H9 (cell line): ENCODE data around the gene ADAM17. TPM values are rescaled to one million over a fixed set of nuclear protein-coding genes. Genes with fewer than 3 reads are reported as not detected.

ENCODE experiments used
- DNase-seq: peaks from one replicate; pipeline ENCODE4 v3.0.0-alpha.2; 2017
- H2AFZ ChIP-seq: one replicate; pipeline ENCODE4 v1.6.1; 2013; ENCODE audit warnings: mild to moderate bottlenecking, low read length, control low read depth, moderate library complexity
- H2AK5ac ChIP-seq: 2 replicates; pipeline ENCODE4 v1.6.1; 2013; ENCODE audit warnings: low read length, control low read depth, mixed read lengths; ENCODE audit not compliant: insufficient read length
- H2BK120ac ChIP-seq: one replicate; pipeline ENCODE4 v1.6.1; 2013; ENCODE audit warnings: low read depth, mild to moderate bottlenecking, low read length, control low read depth, inconsistent platforms; ENCODE audit not compliant: poor library complexity, severe bottlenecking
- H2BK12ac ChIP-seq: 2 replicates; pipeline ENCODE4 v1.6.1; 2013; ENCODE audit warnings: low read length, control low read depth, mixed read lengths, low read depth; ENCODE audit not compliant: insufficient read length
- H2BK15ac ChIP-seq: 2 replicates; pipeline ENCODE4 v1.6.1; 2013; ENCODE audit warnings: low read depth, low read length, control low read depth
- H2BK20ac ChIP-seq: one replicate; pipeline ENCODE4 v1.6.1; 2013; ENCODE audit warnings: low read depth, mild to moderate bottlenecking, low read length, control low read depth, inconsistent platforms; ENCODE audit not compliant: poor library complexity, severe bottlenecking
- H2BK5ac ChIP-seq: 2 replicates; pipeline ENCODE4 v1.6.1; 2013; ENCODE audit warnings: low read length, control low read depth, mixed read lengths; ENCODE audit not compliant: insufficient read length
- H3K14ac ChIP-seq: 2 replicates; pipeline ENCODE4 v1.6.1; 2013; ENCODE audit warnings: low read length, control low read depth; ENCODE audit not compliant: insufficient read depth
- H3K18ac ChIP-seq: 2 replicates; pipeline ENCODE4 v1.6.1; 2013; ENCODE audit warnings: low read depth, mild to moderate bottlenecking, mixed read lengths, low read length, control low read depth; ENCODE audit not compliant: insufficient read length
- H3K23ac ChIP-seq: 2 replicates; pipeline ENCODE4 v1.6.1; 2013; ENCODE audit warnings: low read length, control low read depth, mixed read lengths, low read depth; ENCODE audit not compliant: insufficient read length
- H3K23me2 ChIP-seq: 2 replicates; pipeline ENCODE4 v1.6.1; 2013; ENCODE audit warnings: low read depth, mild to moderate bottlenecking, mixed read lengths, low read length, control low read depth; ENCODE audit not compliant: insufficient read length, poor library complexity, severe bottlenecking
- H3K27ac ChIP-seq: 2 replicates; pipeline ENCODE4 v1.5.1; 2013; ENCODE audit warnings: low read length, control low read depth, mixed read lengths, low read depth; ENCODE audit not compliant: insufficient read length
- H3K27me3 ChIP-seq: 2 replicates; pipeline ENCODE4 v1.6.1; 2013; ENCODE audit warnings: low read length, control low read depth, inconsistent platforms; ENCODE audit not compliant: insufficient read depth
- H3K4ac ChIP-seq: 2 replicates; pipeline ENCODE4 v1.6.1; 2013; ENCODE audit warnings: low read depth, mild to moderate bottlenecking, control low read depth, inconsistent platforms, low read length, moderate library complexity
- H3K4me1 ChIP-seq: 2 replicates; pipeline ENCODE4 v1.6.1; 2013; ENCODE audit warnings: low read length, control low read depth, inconsistent platforms; ENCODE audit not compliant: insufficient read depth
- H3K4me2 ChIP-seq: 2 replicates; pipeline ENCODE4 v1.6.1; 2013; ENCODE audit warnings: low read length, control low read depth, mixed read lengths; ENCODE audit not compliant: insufficient read length, insufficient read depth
- H3K56ac ChIP-seq: 2 replicates; pipeline ENCODE4 v1.6.1; 2013; ENCODE audit warnings: low read depth, mild to moderate bottlenecking, mixed read lengths, low read length, control low read depth; ENCODE audit not compliant: insufficient read length
- H3K79me1 ChIP-seq: 2 replicates; pipeline ENCODE4 v1.6.1; 2013; ENCODE audit warnings: low read depth, mild to moderate bottlenecking, moderate library complexity, low read length, control low read depth, inconsistent platforms; ENCODE audit not compliant: insufficient read depth, poor library complexity, severe bottlenecking
- H3K79me2 ChIP-seq: 2 replicates; pipeline ENCODE4 v1.6.1; 2013; ENCODE audit warnings: low read length, control low read depth, inconsistent platforms; ENCODE audit not compliant: insufficient read depth
- H3K9ac ChIP-seq: 2 replicates; pipeline ENCODE4 v1.6.1; 2013; ENCODE audit warnings: low read length, control low read depth, mixed read lengths; ENCODE audit not compliant: insufficient read length; ENCODE audit errors: extremely low read depth
- H3K9me3 ChIP-seq: one replicate; pipeline ENCODE4 v1.6.1; 2013; ENCODE audit warnings: low read depth, low read length, inconsistent platforms; ENCODE audit not compliant: control insufficient read depth
- H3T11ph ChIP-seq: one replicate; pipeline ENCODE4 v1.6.1; 2013; ENCODE audit warnings: mild to moderate bottlenecking, low read length, control low read depth, inconsistent platforms
- H4K20me1 ChIP-seq: one replicate; pipeline ENCODE4 v1.6.1; 2013; ENCODE audit not compliant: control insufficient read depth, insufficient read length, insufficient read depth
- H4K5ac ChIP-seq: 2 replicates; pipeline ENCODE4 v1.6.1; 2013; ENCODE audit warnings: low read depth, mild to moderate bottlenecking, mixed read lengths, low read length, control low read depth; ENCODE audit not compliant: insufficient read length
- H4K8ac ChIP-seq: replicated peaks from 2 replicates; pipeline ENCODE4 v1.6.1; 2013; ENCODE audit warnings: low read length, control low read depth, mixed read lengths, low read depth; ENCODE audit not compliant: insufficient read length
- H4K91ac ChIP-seq: 2 replicates; pipeline ENCODE4 v1.6.1; 2013; ENCODE audit warnings: low read depth, mild to moderate bottlenecking, moderate library complexity, mixed read lengths, low read length, control low read depth; ENCODE audit not compliant: insufficient read length
- H3K27ac Mint-ChIP-seq, 3 experiments: 2 replicates in 2 of 3; 3 replicates in 1 of 3; pipeline ENCODE4 v1.8.0; 2020 to 2021; ENCODE audit warnings: mixed read lengths in 3 of 3, mild to moderate bottlenecking in 1 of 3, moderate library complexity in 1 of 3
- H3K27me3 Mint-ChIP-seq: 2 replicates; pipeline ENCODE4 v1.8.0; 2021; ENCODE audit warnings: low read depth, mild to moderate bottlenecking, moderate library complexity, mixed read lengths
- H3K36me3 Mint-ChIP-seq, 3 experiments: 2 replicates in 2 of 3; 3 replicates in 1 of 3; pipeline ENCODE4 v1.8.0; 2020 to 2021; ENCODE audit warnings: low read depth in 3 of 3, mixed read lengths in 3 of 3; ENCODE audit not compliant: insufficient read depth in 1 of 3
- H3K4me1 Mint-ChIP-seq, 2 experiments: 2 replicates each; pipeline ENCODE4 v1.8.0; 2020; ENCODE audit warnings: mixed read lengths in 2 of 2
- H3K4me3 Mint-ChIP-seq, 2 experiments: 2 replicates in 1 of 2; 3 replicates in 1 of 2; pipeline ENCODE4 v1.8.0; 2020 to 2021; ENCODE audit warnings: mild to moderate bottlenecking in 2 of 2, mixed read lengths in 2 of 2, moderate library complexity in 1 of 2
- H3K9me3 Mint-ChIP-seq, 2 experiments: 2 replicates in 1 of 2; 3 replicates in 1 of 2; pipeline ENCODE4 v1.8.0; 2020; ENCODE audit warnings: mild to moderate bottlenecking in 2 of 2, mixed read lengths in 2 of 2, moderate library complexity in 1 of 2
- CTCF ChIP-seq: fragments of 200-600 bp; sonication (generic); conservative IDR thresholded peaks from 3 replicates; pipeline ENCODE4 v1.8.0; 2021; ENCODE audit warnings: antibody characterized with exemption, mild to moderate bottlenecking
- WGBS: extraction: QIAGEN DNeasy Blood & Tissue Kit; methylation state at CpG from one replicate; pipeline ENCODE4 v1.1.7; 2013; ENCODE audit warnings: missing lambda C conversion rate, low lambda C conversion rate, mixed read lengths; ENCODE audit not compliant: insufficient read length; ENCODE audit errors: extremely low coverage; 5-methylcytosine and 5-hydroxymethylcytosine counted together
- total RNA-seq: library from RNA; stranded (reverse); gene quantifications from 2 replicates; pipeline ENCODE4 v1.2.1, GENCODE V29; 2021

The ADAM17 gene
- total RNA-seq, 1 experiment from 2014 or later = 26.3 TPM

GRCh38 chr2:9596621-9597311 lies 41.1 kb upstream of the ADAM17 start:
- peaks cover 35 to 47% (median 37%) of the 10 kb centered on the region in 3 experiments for H3K36me3 Mint-ChIP-seq
- Histone ChIP-seq H3K14ac (no peak overlapping the region), H2AK5ac (no peak overlapping the region), H4K91ac (no peak overlapping the region), H3K9ac (no peak overlapping the region), H4K20me1 (no peaks in the 10 kb centered on the region), H3K79me2 (peaks cover 17% of the 10 kb centered on the region; the same call in 1 of the 2 replicates), H4K8ac (no peak overlapping the region), H2BK120ac (no peak overlapping the region), H3K56ac (no peak overlapping the region), H3K4me2 (no peak overlapping the region), H2AFZ (no peak overlapping the region), H3K18ac (no peak overlapping the region), H3K27me3 (no peaks in the 10 kb centered on the region), H3K4ac (no peak overlapping the region), H3K4me1 (no peaks in the 10 kb centered on the region; the same call in 1 of the 2 replicates), H3T11ph (no peak overlapping the region), H2BK12ac (no peak overlapping the region), H3K79me1 (peaks cover 9% of the 10 kb centered on the region), H3K9me3 (no peaks in the 10 kb centered on the region), H2BK20ac (no peak overlapping the region), H3K27ac (no peak overlapping the region), H3K23ac (no peak overlapping the region), H4K5ac (no peak overlapping the region), H2BK5ac (no peak overlapping the region), H2BK15ac (no peak overlapping the region), H3K23me2 (no peaks in the 10 kb centered on the region)
- TF ChIP-seq CTCF = no peak
- H3K27me3 Mint-ChIP-seq = no peaks in the 10 kb centered on the region
- peaks cover 20 to 22% of the 10 kb centered on the region in 2 experiments for H3K9me3 Mint-ChIP-seq
- DNase-seq = no peak
- peak overlapping the region in 1 of 3 experiments; percentile 70; a peak in 2 of 7 replicates for H3K27ac Mint-ChIP-seq
- peaks cover 4 to 28% of the 10 kb centered on the region in 2 experiments; a peak in 2 of 4 replicates for H3K4me1 Mint-ChIP-seq
- no peak overlapping the region for H3K4me3 Mint-ChIP-seq
- no CpG with 5 or more reads among the region's 10 CpGs for WGBS
